Naive thymus-derived CD4-positive, alpha-beta T cell (primary cell): ENCODE data around the gene UBN1. TPM values are rescaled to one million over a fixed set of nuclear protein-coding genes. Genes with fewer than 3 reads are reported as not detected.

ENCODE experiments used
- ATAC-seq: fragments of 150-1000 bp; cut with Tn5 transposase; 2 replicates; pipeline ENCODE4 v1.10.0; 2021; ENCODE audit warnings: mild to moderate bottlenecking, moderate library complexity
- CTCF ChIA-PET: fragments of 350-600 bp; sonication (Branson Sonifier 250); formaldehyde crosslinking; loops from one replicate; lab custom pipeline; 2021; ENCODE audit warnings: antibody characterized with exemption; lab: Charles Lee
- POLR2A ChIA-PET: fragments of 350-600 bp; sonication (Branson Sonifier 250); formaldehyde crosslinking; loops from one replicate; lab custom pipeline; 2021; ENCODE audit warnings: antibody characterized with exemption, inconsistent platforms; lab: Charles Lee
- DNase-seq, 9 donors: peaks; one replicate each; pipeline versions ENCODE4 v3.0.0 to v3.0.0-alpha.2; 2020 to 2022; ENCODE audit warnings: mixed read lengths in 1 of 9
- H3K27ac ChIP-seq: one replicate; pipeline ENCODE4 v1.7.0; 2013; ENCODE audit warnings: mild to moderate bottlenecking, low read depth, low read length, moderate library complexity
- H3K27me3 ChIP-seq, 2 donors: one replicate each; pipeline ENCODE4 v1.7.0; 2013; ENCODE audit warnings: low read length in 2 of 2, mild to moderate bottlenecking in 2 of 2, moderate library complexity in 2 of 2; ENCODE audit not compliant: control insufficient read depth in 2 of 2, insufficient read depth in 2 of 2
- H3K36me3 ChIP-seq, 3 experiments: 1 replicate in 2 of 3; 2 replicates in 1 of 3; pipeline ENCODE4 v1.7.0; 2013; ENCODE audit warnings: low read length in 3 of 3, mild to moderate bottlenecking in 3 of 3, moderate library complexity in 1 of 3; ENCODE audit not compliant: insufficient read depth in 3 of 3, control insufficient read depth in 2 of 3
- H3K4me1 ChIP-seq, 2 donors: one replicate each; pipeline ENCODE4 v1.7.0; 2013; ENCODE audit warnings: low read length in 2 of 2, mild to moderate bottlenecking in 2 of 2, moderate library complexity in 1 of 2; ENCODE audit not compliant: control insufficient read depth in 2 of 2, insufficient read depth in 2 of 2
- H3K4me3 ChIP-seq: 2 replicates; pipeline ENCODE4 v1.7.0; 2013; ENCODE audit warnings: mild to moderate bottlenecking, low read length
- H3K9me3 ChIP-seq, 3 experiments: 1 replicate in 2 of 3; 2 replicates in 1 of 3; pipeline ENCODE4 v1.7.0; 2013; ENCODE audit warnings: low read length in 3 of 3; ENCODE audit not compliant: control insufficient read depth in 2 of 3
- H3K27ac Mint-ChIP-seq, 9 donors: one replicate each; pipeline ENCODE4 v1.8.0; 2020 to 2022; ENCODE audit warnings: mixed read lengths in 9 of 9, mild to moderate bottlenecking in 8 of 9, moderate library complexity in 5 of 9, inconsistent platforms in 2 of 9
- H3K27me3 Mint-ChIP-seq, 5 donors: one replicate each; pipeline ENCODE4 v1.8.0; 2021 to 2022; ENCODE audit warnings: mixed read lengths in 5 of 5, mild to moderate bottlenecking in 1 of 5
- H3K36me3 Mint-ChIP-seq, 5 donors: one replicate each; pipeline ENCODE4 v1.8.0; 2020 to 2022; ENCODE audit warnings: mixed read lengths in 5 of 5, mild to moderate bottlenecking in 3 of 5, inconsistent platforms in 1 of 5
- H3K4me1 Mint-ChIP-seq, 7 donors: one replicate each; pipeline ENCODE4 v1.8.0; 2020 to 2022; ENCODE audit warnings: mixed read lengths in 7 of 7, mild to moderate bottlenecking in 3 of 7, inconsistent platforms in 1 of 7
- H3K4me3 Mint-ChIP-seq, 10 donors: one replicate each; pipeline ENCODE4 v1.8.0; 2020 to 2022; ENCODE audit warnings: mild to moderate bottlenecking in 10 of 10, mixed read lengths in 10 of 10, moderate library complexity in 6 of 10, inconsistent platforms in 2 of 10
- H3K9me3 Mint-ChIP-seq, 11 donors: one replicate each; pipeline ENCODE4 v1.8.0; 2020 to 2022; ENCODE audit warnings: mixed read lengths in 11 of 11, mild to moderate bottlenecking in 4 of 11, inconsistent platforms in 1 of 11, moderate library complexity in 1 of 11
- intact Hi-C, 2 donors: fragments of 100-400 bp; cut with micrococcal nuclease; formaldehyde crosslinking; loops; one replicate each; pipeline ENCODE4 v1.15.1; 2023
- polyA plus RNA-seq, 2 donors: library from polyadenylated mRNA; unstranded; fragments of 300-500 nt; fragmentation: Illumina TruSeq; gene quantifications; one replicate each; pipeline ENCODE4 v1.2.3, GENCODE V29; 2021
- total RNA-seq, 6 experiments: library from RNA in 5 of 6; stranded (reverse) in 5 of 6; gene quantifications; 1 replicate in 5 of 6; 2 replicates in 1 of 6; pipeline ENCODE4 v1.2.3 and lab custom pipeline; 2021 to 2026

UBN1 gene
- total and polyA plus RNA-seq, 7 experiments from 2014 or later, result 11.0 to 58.7 (median 40.0) TPM

DNA sequence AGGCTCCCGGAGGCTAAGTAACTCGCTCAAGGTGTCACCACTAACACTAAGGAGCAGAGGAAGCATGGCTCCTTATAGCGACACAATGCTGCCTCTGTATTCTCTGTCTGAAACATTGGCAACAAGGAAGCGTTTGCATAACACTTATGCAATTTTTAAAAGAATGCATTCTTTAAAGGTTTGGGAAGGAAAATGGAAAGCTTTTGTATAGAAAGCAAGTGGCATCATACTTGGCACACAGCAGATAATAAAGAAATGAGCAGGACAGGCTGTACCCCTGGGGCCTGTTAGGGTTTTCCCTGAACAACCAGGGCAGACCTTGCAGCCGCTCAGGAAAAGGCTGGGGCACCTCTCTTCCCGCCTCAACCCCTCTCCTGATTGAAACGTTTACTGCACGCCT lies 52.8 kb downstream of the UBN1 start:
- POLR2A ChIA-PET, result no interaction called here
- no peak overlapping the region for H3K27ac Mint-ChIP-seq
- peaks cover 0 to 4% (median 2%) of the 10 kb centered on the region in 11 donors for H3K9me3 Mint-ChIP-seq
- H3K27me3 Mint-ChIP-seq, result peaks cover under 1 to 26% (median 13%) of the 10 kb centered on the region in 5 donors
- H3K9me3 ChIP-seq, result no peaks in the 10 kb centered on the region
- H3K27ac ChIP-seq, result no peak overlapping the region
- CTCF ChIA-PET, result no interaction called here
- DNase-seq, result no peak
- H3K36me3 ChIP-seq, result no peaks in the 10 kb centered on the region
- H3K4me3 ChIP-seq, result no peak overlapping the region
- H3K4me3 Mint-ChIP-seq, result no peak overlapping the region
- no peak for ATAC-seq
- H3K4me1 Mint-ChIP-seq, result no peaks in the 10 kb centered on the region
- H3K27me3 ChIP-seq, result no peaks in the 10 kb centered on the region
- intact Hi-C loops, result no loop called here
- H3K36me3 Mint-ChIP-seq, result peaks cover 0 to 5% (median 0%) of the 10 kb centered on the region in 5 donors
- H3K4me1 ChIP-seq, result no peaks in the 10 kb centered on the region

DNA sequence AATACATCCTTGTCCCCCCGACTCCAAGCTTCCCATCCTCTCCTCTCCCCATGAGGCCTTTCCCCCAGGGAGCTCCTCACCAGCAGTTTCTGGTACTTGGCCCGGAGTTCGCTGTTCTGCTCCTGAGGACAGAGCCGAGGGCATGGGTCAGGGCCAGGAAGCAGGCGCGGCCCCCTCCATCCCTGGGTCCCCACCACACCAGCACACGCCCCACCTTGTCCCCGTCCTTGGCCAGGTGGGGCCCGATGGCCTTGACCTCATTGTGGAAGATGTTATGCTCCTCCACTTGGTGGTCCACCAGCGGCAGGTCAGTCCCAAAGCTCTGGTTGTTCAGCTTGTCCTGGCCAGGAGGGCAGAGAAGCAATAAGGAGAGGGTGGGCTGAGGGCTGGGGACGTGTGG lies 53.5 kb downstream of the UBN1 start:
- ATAC-seq (no peak), DNase-seq (no peak)
- peaks cover 0 to 4% (median 2%) of the 10 kb centered on the region in 11 donors for H3K9me3 Mint-ChIP-seq
- ChIA-PET POLR2A (no interaction called here), CTCF (no interaction called here)
- H3K9me3 ChIP-seq, result no peaks in the 10 kb centered on the region
- H3K4me3 ChIP-seq, result no peak overlapping the region
- H3K27me3 Mint-ChIP-seq, result peaks cover 6 to 30% (median 18%) of the 10 kb centered on the region in 5 donors
- no peak overlapping the region for H3K4me3 Mint-ChIP-seq
- H3K27me3 ChIP-seq, result no peaks in the 10 kb centered on the region
- H3K4me1 Mint-ChIP-seq, result no peaks in the 10 kb centered on the region
- H3K27ac ChIP-seq, result no peak overlapping the region
- intact Hi-C loops, result no loop called here
- H3K4me1 ChIP-seq, result no peaks in the 10 kb centered on the region
- peaks cover 0 to 5% (median 0%) of the 10 kb centered on the region in 5 donors for H3K36me3 Mint-ChIP-seq
- no peak overlapping the region for H3K27ac Mint-ChIP-seq
- H3K36me3 ChIP-seq, result no peaks in the 10 kb centered on the region

DNA sequence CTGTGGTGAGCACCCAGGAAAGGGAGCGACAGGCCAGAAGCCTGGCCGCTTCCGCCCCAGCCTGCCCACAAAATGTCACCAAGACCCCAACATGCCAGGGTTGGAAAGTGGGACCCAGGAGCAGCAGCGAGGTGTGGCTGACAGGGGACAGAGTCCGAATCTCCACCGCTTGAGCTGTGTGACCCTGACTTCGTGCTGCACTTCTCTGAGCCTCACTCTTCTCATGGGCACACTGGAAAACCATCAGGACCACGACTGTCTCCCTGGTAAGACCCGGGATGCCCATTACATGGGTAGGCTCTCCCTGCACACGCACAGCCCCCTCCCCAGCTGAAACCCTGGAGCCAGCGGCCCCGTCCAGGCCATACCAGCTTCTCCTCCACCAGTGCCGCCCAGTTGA lies 54.8 kb downstream of the UBN1 start:
- no peak overlapping the region for H3K27ac Mint-ChIP-seq
- ATAC-seq, result no peak
- H3K27me3 ChIP-seq, result no peaks in the 10 kb centered on the region
- H3K36me3 Mint-ChIP-seq, result peaks cover 0 to 5% (median 0%) of the 10 kb centered on the region in 5 donors
- no peak overlapping the region for H3K4me3 Mint-ChIP-seq
- ChIA-PET CTCF (no interaction called here), POLR2A (no interaction called here)
- no peaks in the 10 kb centered on the region for H3K4me1 Mint-ChIP-seq
- H3K4me3 ChIP-seq, result no peak overlapping the region
- no peaks in the 10 kb centered on the region for H3K36me3 ChIP-seq
- no peak for DNase-seq
- intact Hi-C loops, result no loop called here
- peaks cover 0 to 4% (median 2%) of the 10 kb centered on the region in 11 donors for H3K9me3 Mint-ChIP-seq
- H3K27me3 Mint-ChIP-seq, result peaks cover 11 to 30% (median 18%) of the 10 kb centered on the region in 5 donors
- H3K9me3 ChIP-seq, result no peaks in the 10 kb centered on the region
- no peaks in the 10 kb centered on the region for H3K4me1 ChIP-seq
- H3K27ac ChIP-seq, result no peak overlapping the region

DNA sequence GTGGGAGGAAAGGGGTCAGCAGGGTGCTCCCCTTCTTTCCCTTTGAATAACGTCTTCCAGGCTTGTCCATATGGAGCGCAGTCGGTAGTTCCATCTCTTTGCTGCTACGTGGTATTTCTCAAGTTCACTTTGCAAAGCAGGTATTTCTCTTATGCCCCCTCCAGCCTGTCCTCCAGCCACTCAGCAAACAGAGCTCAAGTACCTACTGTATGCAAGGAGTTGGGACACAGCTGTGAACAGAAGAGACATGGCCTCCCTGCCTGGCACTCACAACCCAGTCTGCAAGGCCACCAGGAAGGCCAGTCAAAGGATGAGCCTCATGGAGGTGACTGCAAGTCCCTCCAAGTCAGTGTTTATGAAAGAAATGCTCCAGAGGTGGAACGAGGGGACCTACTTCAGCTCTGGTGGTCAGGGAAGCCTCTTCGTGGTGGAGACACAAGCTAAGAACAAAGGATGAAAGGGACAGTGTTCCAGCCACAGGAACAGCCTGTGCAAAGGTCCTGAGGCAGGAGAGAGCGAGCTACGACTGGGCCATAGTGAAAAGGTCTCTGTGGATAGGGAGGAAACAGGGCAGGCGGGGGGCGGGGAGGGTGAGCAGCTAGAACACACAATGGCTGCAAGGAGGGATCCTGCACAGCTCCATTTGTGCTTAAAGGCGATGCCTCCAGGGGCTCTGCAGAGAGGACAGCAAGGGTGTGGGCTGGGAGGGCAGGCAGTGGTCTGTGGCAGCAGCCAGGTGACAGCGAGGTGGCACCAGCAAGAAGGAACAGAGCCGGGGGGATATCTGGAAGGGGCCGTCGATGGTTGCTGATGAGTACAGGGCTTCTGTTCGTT lies 57.0 kb downstream of the UBN1 start:
- H3K9me3 Mint-ChIP-seq, result no peaks in the 10 kb centered on the region
- DNase-seq (no peak), ATAC-seq (no peak)
- peaks cover 13 to 25% (median 18%) of the 10 kb centered on the region in 5 donors for H3K27me3 Mint-ChIP-seq
- Histone ChIP-seq H3K27me3 (no peaks in the 10 kb centered on the region), H3K4me3 (no peak overlapping the region), H3K4me1 (no peaks in the 10 kb centered on the region), H3K27ac (no peak overlapping the region), H3K36me3 (no peaks in the 10 kb centered on the region), H3K9me3 (no peaks in the 10 kb centered on the region)
- no peak overlapping the region for H3K27ac Mint-ChIP-seq
- H3K4me1 Mint-ChIP-seq, result no peaks in the 10 kb centered on the region
- ChIA-PET CTCF (no interaction called here), POLR2A (no interaction called here)
- H3K4me3 Mint-ChIP-seq, result no peak overlapping the region
- H3K36me3 Mint-ChIP-seq, result no peaks in the 10 kb centered on the region
- intact Hi-C loops, result no loop called here

DNA sequence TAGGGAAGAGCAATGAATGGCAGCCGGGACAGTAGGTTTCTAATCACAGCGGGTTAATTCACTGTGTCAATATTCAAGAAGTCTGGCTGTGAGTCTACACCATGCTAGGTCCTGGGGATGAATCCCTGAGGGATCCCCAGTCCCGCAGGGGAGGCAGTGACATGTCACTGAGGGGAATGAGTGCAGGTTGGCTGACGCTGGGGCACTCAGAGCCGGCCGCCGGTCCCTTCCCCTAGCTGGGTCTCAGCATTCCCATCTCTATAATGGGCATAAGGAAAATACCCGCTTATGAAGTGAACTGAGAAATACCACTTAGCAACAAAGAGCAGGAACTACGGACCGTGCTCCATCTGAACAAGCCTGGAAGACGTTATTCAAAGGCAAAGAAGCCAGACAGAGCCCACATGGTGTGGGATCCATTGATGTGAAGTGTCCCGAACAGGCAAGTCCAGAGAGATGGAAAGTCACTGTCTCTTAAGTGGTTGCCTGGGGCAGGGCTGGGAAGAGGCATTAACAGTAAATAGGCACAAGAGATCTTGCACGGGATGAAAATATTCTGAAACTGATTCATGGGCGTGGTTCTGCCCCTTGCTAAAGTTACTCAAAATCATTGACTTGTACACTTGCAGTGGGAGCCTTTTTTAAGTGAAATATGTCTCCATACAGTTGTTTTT lies 57.8 kb downstream of the UBN1 start:
- H3K4me3 Mint-ChIP-seq, result no peak overlapping the region
- ChIA-PET CTCF (no interaction called here), POLR2A (no interaction called here)
- no peaks in the 10 kb centered on the region for H3K27me3 ChIP-seq
- DNase-seq, result no peak
- no peaks in the 10 kb centered on the region for H3K9me3 Mint-ChIP-seq
- H3K36me3 ChIP-seq, result no peaks in the 10 kb centered on the region
- ATAC-seq, result no peak
- H3K36me3 Mint-ChIP-seq, result no peaks in the 10 kb centered on the region
- peaks cover 13 to 22% (median 18%) of the 10 kb centered on the region in 5 donors for H3K27me3 Mint-ChIP-seq
- H3K27ac ChIP-seq, result no peak overlapping the region
- no peaks in the 10 kb centered on the region for H3K9me3 ChIP-seq
- intact Hi-C loops, result no loop called here
- no peak overlapping the region for H3K27ac Mint-ChIP-seq
- no peak overlapping the region for H3K4me3 ChIP-seq
- no peaks in the 10 kb centered on the region for H3K4me1 Mint-ChIP-seq
- no peaks in the 10 kb centered on the region for H3K4me1 ChIP-seq

DNA sequence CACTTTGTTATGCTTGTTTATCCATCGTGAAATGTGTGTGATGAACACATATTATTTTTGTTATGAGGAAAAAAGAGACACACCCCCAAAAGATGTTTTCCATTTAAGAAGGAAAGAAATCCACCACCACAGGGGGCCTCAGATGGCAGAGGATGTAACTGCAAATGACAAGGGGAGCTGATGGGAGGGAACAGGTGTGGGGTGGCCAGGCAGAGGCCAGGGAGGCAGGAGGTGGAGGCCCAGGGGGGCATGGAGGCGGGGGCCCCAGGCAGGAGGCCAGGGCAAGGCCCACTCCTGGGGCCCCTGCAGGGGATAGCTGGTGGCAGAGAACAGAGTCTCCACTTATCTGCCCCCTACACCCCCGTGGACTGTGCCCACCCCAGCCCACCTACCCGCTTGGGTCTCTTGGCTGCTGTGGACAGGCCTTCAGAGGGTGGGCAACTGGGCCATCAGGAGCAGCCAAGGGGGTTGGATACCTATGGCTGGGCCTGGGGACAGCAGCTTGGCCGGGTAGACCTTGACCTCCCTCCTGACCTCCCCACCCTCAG lies 61.6 kb downstream of the UBN1 start:
- H3K9me3 Mint-ChIP-seq, result no peaks in the 10 kb centered on the region
- H3K4me1 Mint-ChIP-seq, result no peaks in the 10 kb centered on the region
- peaks cover 7 to 16% (median 15%) of the 10 kb centered on the region in 5 donors for H3K27me3 Mint-ChIP-seq
- ChIA-PET CTCF (no interaction called here), POLR2A (no interaction called here)
- H3K27ac Mint-ChIP-seq, result no peak overlapping the region
- H3K36me3 Mint-ChIP-seq, result no peaks in the 10 kb centered on the region
- Histone ChIP-seq H3K4me1 (no peaks in the 10 kb centered on the region), H3K36me3 (no peaks in the 10 kb centered on the region), H3K9me3 (no peaks in the 10 kb centered on the region), H3K27ac (no peak overlapping the region), H3K4me3 (no peak overlapping the region), H3K27me3 (no peaks in the 10 kb centered on the region)
- DNase-seq (no peak), ATAC-seq (no peak)
- intact Hi-C loops, result no loop called here
- no peak overlapping the region for H3K4me3 Mint-ChIP-seq
